ENCODE data around the gene OGDHL.
"Not testable (repeated sequence)": the region's sequence is repeated elsewhere in the genome, so short reads cannot be mapped to it uniquely, and the experiment has no call there.

The OGDHL gene

DNA sequence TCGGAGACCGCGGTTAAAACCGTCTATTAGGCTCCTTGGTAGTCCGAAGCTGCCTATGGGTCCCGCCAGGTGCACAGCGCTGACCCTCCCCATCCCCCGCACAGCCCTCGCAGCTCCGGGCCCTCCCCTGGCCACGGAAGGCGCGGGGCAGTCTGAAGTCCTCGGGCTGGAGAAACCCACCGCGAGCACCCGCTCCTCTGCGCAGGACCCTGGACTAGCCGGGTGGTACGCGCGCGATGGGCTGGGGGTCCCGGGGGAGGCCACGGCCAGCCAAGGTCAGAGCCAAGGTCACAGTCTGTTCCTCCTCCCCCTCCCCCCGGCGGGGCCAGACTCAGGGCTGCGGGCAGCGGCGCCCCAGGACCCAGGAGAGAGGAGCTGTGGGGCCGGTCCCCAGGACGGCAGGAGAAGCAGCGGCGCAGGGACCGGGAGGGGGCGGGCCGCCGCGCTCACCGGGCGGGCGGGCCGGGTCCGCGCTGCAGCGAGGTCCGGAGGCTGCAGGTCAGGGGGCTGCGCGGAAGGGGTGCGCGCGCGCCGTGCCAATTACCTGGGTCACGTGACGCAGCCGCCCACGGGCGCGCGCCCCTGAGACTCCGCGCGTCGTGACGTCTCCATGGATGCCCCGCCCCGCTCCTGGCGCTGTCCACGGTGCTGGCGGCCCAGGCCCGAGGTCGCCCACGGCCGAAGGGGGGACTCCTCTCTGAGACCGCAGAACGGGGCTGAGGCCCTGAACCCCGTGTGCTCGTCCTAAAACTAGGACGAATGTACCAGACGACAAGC, at the start of gene OGDHL:
OGDHL (minus strand) TSS at position 535 of the 777 bp plus-strand sequence. CDS start 3,731 bp downstream, outside the sequence.
- DNase-seq (ENCODE audit: low read depth, low spot score), result no peak

GRCh38 chr10:49803988-49804387, 41.9 kb upstream of the OGDHL start:
- no peak for DNase-seq (ENCODE audit: low read depth, low spot score)

DNA sequence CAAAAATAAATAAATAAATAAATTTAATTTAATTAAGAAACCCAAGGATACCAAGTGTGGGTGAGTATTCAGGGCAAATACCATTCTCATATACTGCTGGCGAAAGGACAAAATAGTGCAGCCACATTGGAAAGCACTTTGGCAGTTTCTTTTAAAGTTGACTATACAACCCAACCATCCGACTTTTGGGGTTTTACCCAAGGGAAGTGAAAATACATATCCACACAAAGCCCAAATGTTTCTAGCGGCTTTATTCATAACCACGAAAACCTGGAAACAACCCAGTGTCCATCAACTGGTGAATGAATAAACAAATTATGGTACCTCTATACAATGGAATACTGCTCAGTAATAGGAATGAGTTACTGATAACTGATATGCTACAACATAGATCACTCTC, 36.2 kb upstream of the OGDHL start:
- DNase-seq (ENCODE audit: low read depth, low spot score), result no peak

GRCh38 chr10:49791100-49791499, 29.0 kb upstream of the OGDHL start:
- no peak for DNase-seq (ENCODE audit: low read depth, low spot score)

DNA sequence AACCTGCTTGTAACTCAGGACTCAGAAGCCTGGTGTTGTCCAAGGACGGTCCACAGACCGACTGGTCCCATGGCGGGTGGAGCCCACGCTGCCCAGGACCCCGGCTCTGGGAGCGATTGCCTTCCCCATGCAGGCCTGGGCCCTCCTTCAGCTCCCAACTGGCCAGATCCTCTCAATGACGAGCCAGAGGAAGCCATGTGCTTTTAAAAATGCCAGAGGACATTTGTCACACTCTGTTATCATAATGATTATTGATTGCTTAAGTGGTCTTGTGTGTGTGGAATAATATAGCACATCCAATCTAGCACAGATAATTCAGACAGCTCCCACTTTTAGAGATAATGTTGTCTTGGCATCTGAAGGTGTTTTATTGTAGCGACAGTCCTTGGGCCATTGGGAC, 22.6 kb upstream of the OGDHL start:
- DNase-seq (ENCODE audit: low read depth, low spot score), result no peak

- no peak for DNase-seq (ENCODE audit: low read depth, low spot score)
These were observed 21.5 kb upstream of the OGDHL start for GRCh38 chr10:49783645-49784044.

DNA sequence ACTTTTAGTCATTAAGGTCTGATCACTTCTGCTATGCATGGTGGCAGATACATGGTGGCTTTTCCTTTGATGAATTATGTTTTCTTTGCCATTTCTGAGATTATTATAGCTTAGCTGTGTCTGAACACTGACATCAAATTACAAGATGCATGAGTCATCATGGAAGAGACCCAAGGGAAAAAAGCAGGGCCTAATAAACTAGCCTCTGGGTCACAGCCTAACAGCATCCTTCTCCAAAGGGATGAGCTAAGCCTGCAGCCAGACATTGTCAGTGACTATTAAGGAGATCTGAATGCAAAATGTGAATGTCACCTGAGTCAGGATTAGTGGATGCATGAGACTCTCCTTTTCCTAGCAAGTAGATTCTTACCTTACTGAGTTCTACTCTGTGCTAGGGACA, 19.1 kb upstream of the OGDHL start:
- no peak for DNase-seq (ENCODE audit: low read depth, low spot score)

- no peak for DNase-seq (ENCODE audit: low read depth, low spot score)
These were observed 16.1 kb upstream of the OGDHL start for GRCh38 chr10:49778197-49778596.

DNA sequence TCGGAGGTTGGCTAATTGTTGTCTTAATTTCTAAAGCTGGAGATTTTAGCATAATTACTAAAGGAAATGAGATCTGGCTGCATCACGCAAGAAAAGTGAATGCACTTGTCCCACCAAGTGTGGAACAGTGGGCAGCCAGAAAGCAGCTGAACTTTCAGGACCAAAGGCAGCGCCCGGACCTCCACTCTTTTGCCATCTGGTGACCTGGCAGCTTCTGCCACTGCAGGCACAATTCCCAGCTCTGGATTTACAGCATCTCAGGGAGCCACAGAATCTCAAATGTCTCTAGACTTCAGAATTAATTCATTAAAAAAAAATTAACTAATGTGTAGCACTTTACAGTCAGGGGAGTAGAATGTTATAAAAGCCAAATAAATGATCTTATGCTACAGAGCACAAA, 14.7 kb upstream of the OGDHL start:
- no peak for DNase-seq (ENCODE audit: low read depth, low spot score)

GRCh38 chr10:49775014-49775413, 12.9 kb upstream of the OGDHL start:
- no peak for DNase-seq (ENCODE audit: low read depth, low spot score)

GRCh38 chr10:49772944-49773343, 10.8 kb upstream of the OGDHL start:
- not testable (repeated sequence) for DNase-seq (ENCODE audit: low read depth, low spot score)

DNA sequence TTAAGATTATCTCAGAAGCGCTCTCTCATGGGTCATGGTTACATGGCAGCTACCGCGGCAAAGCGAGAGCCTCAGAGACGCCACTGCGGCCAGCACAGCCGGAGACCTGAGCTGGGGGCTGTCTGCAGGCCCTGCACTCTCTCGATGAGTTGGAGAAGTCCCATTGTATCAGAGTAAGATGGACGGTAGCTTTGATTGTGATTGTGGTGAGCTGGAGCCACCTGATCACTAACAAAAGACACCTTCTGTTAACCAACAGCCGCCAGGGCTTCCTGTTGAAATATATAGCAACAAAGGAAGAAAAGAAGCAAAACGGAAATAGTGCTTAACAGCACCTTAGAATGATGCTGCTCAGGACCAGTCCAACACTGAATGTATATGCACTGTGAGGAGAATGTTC, 8.9 kb upstream of the OGDHL start:
- not testable (repeated sequence) for DNase-seq (ENCODE audit: low read depth, low spot score)

- no peak for DNase-seq (ENCODE audit: low read depth, low spot score)
These were observed 7.6 kb upstream of the OGDHL start for GRCh38 chr10:49769692-49770091.

DNA sequence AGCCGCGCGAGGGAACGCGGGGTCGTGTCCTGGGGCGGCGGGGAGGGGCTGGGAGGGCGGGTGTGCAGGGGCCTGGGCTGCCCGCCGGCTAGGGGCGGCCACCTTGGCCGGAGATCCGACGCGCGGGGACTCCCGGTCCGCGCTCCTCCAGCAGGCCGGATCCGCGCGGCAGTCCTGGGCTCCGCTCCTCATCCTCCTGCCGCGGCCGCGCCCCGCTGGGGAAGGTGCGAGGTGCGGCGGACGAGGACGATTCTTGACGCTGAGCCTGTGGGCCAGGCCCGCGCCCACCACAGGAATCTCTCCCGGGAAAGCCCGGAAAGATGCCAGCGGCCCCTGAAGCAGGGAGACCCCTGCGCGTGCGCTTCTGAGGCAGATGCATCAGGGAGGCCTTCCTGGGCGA, 6.6 kb upstream of the OGDHL start:
- no peak for DNase-seq (ENCODE audit: low read depth, low spot score)

DNA sequence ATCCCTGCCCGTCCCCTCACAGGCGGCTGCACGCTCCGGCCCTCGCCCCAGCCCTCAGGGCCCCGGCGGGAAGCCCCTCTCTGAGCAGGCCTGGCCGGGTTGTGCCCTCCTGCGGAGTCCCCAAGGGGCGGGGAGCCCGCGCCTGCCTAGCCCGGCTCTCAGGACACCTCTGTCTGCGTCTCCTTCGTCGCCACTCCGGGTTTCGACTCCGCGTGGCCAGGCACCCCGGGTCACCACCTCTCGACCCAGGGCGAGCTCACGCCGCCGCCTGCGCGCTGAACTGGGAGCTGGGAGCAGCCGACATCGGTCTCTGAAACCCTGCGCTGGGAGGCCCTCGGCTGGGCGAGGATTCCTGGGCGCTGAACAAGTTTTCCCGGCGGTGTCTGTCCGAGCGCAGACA, 6.2 kb upstream of the OGDHL start:
- DNase-seq (ENCODE audit: low read depth, low spot score), result no peak

GRCh38 chr10:49767752-49768151, 5.6 kb upstream of the OGDHL start:
- no peak for DNase-seq (ENCODE audit: low read depth, low spot score)

DNA sequence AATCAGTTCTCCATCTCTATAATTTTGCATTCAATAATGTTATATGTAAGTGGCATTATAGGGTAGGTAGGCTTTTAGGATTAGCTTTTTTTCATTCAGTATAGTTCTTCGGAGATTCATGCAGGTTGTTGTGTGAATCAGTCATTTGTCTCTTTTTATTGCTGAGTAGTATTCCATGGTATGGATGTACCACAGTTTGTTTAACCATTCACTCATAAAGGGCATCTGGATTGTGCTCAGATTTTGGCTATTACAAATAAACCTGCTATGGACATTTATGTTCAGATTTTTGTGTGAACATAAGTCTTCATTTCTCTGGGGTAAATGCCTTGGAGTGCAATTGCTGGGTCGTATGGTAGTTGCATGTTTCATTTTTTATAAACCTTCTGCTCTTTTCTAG, 4.4 kb upstream of the OGDHL start:
- no peak for DNase-seq (ENCODE audit: low read depth, low spot score)

DNA sequence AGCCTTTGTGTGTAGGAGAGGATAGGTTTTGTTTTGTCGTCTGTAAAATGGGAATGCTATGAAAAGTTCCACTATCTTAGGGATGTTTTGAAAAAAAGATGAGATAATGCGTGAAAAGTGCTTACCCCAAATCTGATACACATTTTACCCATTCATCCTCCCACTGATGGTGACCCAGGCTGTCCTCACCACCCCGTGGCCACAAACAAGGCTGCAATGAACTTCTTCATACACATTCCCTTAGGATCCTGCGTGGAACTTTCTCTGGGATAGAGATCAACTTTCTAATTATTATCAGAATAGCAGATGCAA, 399 bp upstream of the OGDHL start:
- no peak for DNase-seq (ENCODE audit: low read depth, low spot score)

DNA sequence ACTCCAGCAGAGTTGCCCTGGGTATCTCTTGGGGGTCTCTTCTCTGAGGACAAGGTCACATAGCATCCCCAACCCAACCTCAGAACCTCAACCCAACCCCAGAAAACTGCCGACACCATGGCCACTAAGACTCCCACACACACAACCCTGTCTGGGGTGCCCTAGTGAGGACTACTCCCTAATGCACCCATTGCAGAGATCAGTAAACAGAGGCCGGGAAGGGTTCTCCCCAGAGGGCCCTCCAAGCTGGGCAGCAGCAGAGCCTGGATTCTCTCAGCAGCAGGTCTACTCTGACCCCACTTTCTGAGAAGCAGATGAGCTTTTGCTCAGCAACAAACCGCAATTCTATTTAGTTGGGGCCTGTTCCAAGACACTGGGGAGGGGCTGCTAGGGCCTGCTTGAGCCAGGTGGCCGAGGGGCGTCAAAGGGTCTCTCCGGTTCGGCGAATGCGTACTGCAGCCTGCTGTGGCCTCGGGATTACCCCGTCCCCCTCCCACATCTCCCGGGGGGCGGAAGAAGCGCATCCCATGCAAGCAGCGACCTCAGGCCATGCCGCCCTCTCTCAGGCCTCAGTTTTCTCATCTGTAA, 828 bp downstream of the OGDHL start:
- no peak for DNase-seq (ENCODE audit: low read depth, low spot score)

DNA sequence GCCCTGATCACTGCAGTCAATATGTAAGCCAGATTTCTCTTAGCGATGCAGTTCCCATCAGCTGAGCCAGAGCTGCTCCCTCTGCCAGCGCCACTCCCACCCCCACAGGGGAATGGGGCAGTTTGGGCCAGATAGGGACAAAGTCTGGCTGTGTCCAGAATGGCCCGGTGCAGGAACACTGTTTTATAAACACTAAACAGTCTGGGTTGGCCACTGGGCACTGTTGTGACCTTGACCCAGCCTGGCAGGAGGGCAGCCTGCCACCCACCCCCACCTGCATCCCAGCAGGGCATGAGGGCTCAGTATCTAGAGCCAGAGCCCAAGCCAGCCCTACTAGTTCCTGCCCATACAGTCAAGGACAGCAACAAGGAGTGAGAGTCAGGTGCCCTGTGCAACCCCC, 1.3 kb downstream of the OGDHL start:
- DNase-seq (ENCODE audit: low read depth, low spot score), result no peak

- no peak for DNase-seq (ENCODE audit: low read depth, low spot score)
These were observed 2.2 kb downstream of the OGDHL start for GRCh38 chr10:49759787-49760551.

DNA sequence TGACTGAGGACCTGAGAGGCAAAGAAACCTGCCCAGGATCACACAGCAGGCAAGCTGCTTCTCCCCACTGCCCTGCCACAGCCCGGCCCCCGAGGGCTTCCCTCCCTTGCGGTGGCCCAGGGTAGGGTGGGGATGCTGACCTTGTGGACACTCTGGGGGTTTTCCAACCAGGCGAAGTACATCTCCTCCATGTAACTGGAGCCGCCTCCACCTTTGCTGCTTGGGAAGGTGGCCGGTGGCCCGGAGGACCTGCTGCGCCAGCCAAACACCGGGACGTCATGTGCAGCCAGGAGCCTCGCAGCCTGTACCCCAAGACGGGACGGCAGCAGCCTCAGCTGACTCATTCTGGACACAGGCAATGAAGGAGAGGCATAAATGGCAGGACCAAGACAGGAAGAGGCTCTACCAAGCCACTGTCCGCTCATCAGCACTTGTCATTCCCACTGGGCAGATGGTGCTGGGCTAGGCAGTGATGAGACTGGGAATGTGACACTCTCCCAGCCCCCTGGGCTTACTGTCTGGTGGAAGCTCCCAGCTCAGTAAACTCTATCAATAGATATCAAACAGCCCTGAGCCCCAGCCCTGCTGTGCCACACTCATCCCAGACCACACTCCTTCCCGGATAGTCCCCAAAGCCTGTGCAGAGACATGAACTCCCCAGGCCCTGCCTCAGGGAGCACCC, 3.7 kb downstream of the OGDHL start:
- DNase-seq (ENCODE audit: low read depth, low spot score), result no peak

All from iPS DF 19.7 (cell line).